Vagina (tissue), 2 donors: Measurements from ENCODE around the gene RABAC1.

Experiments
- POLR2A ChIP-seq, 2 donors: fragments of 450-650 bp; IDR thresholded peaks; one replicate each; pipeline ENCODE4 v1.6.1; 2017; ENCODE audit warnings: antibody characterized with exemption in 2 of 2, mild to moderate bottlenecking in 2 of 2, moderate library complexity in 2 of 2
- POLR2AphosphoS5 ChIP-seq, 2 donors: sonication (generic); formaldehyde crosslinking; IDR thresholded peaks; one replicate each; pipeline ENCODE4 v1.9.0; 2017; ENCODE audit warnings: antibody characterized with exemption in 2 of 2, mild to moderate bottlenecking in 2 of 2, low read depth in 1 of 2; ENCODE audit not compliant: insufficient read depth in 1 of 2
- TF ChIP-seq, protein P1 (sequence below), 3 experiments: fragments of 450-650 bp in 2 of 3; fragments of 200-600 bp in 1 of 3; sonication (generic) in 1 of 3; IDR thresholded peaks; one replicate each; pipeline ENCODE4 v1.5.1; 2017 to 2019; ENCODE audit warnings: antibody characterized with exemption in 3 of 3, mild to moderate bottlenecking in 2 of 3, moderate library complexity in 2 of 3

DNA sequence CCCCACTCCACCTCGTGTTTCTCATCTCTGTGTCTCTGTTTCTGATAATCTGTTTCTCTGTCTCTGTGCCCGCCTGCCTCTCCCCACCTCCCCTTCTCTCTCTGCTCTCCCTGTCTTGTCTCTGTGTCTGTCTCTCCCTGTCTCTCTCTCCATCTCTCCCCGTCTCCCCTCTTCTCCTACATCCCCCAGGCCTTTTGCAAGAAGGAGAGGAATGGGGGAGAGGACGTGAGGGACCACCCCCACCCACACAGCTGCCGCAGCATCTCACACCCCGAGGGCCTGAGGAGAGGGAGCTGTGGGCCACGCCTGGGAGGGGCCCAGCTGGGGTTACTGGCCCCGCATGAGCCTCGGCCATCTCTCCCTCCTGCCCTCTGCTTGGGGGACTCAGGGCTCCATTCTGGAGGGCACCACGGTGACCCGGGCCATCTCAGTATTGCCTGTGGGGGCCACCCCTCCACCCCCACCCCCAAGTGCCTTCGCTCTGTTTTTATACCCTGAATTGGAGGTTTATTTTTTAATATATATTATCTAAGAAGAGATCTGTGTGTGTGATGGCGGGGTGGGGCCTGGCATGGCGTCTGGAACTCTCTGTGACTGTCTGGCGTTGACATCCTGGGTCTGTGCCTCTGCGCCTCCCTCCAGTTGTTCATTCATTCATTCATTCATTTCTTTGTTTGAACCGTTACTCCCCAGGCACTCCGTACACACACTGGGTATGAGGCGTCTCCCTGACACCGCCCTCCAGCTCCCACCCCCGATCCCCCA, 52.0 kb downstream of the RABAC1 start:
- TF ChIP-seq, protein P1, sequence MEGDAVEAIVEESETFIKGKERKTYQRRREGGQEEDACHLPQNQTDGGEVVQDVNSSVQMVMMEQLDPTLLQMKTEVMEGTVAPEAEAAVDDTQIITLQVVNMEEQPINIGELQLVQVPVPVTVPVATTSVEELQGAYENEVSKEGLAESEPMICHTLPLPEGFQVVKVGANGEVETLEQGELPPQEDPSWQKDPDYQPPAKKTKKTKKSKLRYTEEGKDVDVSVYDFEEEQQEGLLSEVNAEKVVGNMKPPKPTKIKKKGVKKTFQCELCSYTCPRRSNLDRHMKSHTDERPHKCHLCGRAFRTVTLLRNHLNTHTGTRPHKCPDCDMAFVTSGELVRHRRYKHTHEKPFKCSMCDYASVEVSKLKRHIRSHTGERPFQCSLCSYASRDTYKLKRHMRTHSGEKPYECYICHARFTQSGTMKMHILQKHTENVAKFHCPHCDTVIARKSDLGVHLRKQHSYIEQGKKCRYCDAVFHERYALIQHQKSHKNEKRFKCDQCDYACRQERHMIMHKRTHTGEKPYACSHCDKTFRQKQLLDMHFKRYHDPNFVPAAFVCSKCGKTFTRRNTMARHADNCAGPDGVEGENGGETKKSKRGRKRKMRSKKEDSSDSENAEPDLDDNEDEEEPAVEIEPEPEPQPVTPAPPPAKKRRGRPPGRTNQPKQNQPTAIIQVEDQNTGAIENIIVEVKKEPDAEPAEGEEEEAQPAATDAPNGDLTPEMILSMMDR (IDR thresholded peaks at IDR 0.05) = no peak
- TF ChIP-seq POLR2A (IDR thresholded peaks at IDR 0.05) (no peak), POLR2AphosphoS5 (IDR thresholded peaks at IDR 0.05; ENCODE audit: insufficient read depth in 1 of 2, low read depth in 1 of 2) (no peak)
